GM18526 (cell line): ENCODE results near the gene SNCG.

Experiments
- POLR2A ChIP-seq: IDR thresholded peaks from 3 replicates; pipeline ENCODE4 v1.6.1; 2011; ENCODE audit not compliant: insufficient read length; ENCODE audit errors: extremely low read depth

The SNCG gene

GRCh38 chr10:86981716-86982115 is 23.3 kb downstream of the SNCG start:
- no peak for TF ChIP-seq POLR2A

DNA sequence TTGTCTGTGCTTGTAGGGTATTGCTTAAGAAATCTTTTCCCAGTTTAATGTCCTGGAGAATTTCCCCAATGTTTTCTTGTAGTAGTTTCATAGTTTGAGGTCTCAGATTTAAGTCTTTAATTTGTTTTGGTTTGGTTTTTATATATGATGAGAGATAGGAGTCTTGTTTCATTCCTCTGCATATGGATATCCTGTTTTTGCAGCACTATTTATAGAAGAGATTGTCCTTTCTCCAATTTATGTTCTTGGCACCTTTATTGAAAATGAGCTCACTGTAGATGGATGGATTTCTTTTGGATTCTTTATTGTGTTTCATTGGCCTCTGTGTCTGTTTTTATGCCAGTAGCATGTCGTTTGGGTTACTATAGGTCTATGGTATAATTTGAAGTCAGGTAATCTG is 30.1 kb downstream of the SNCG start:
- no peak for TF ChIP-seq POLR2A

DNA sequence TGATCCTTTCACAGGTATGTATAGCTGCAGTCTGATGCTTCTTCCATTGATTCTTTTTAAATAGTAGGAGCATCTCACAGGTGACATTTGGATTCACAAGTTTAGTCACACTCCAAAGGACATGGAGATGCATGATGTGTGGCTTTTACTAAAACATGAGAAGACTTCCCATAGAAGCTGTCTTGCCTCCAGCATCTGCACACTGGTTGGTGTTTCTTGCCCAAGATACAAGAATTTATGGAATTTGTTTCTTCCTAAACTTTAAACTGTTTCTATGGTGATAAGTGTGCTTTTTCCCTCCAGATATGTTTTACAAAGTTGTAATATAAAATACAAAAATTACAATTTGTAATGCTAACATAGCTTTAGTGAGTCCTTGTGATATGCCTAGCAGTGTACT is 34.1 kb downstream of the SNCG start:
- TF ChIP-seq POLR2A = no peak

- TF ChIP-seq POLR2A = no peak
Measured at GRCh38 chr10:86992929-86993328, 34.5 kb downstream of the SNCG start.

DNA sequence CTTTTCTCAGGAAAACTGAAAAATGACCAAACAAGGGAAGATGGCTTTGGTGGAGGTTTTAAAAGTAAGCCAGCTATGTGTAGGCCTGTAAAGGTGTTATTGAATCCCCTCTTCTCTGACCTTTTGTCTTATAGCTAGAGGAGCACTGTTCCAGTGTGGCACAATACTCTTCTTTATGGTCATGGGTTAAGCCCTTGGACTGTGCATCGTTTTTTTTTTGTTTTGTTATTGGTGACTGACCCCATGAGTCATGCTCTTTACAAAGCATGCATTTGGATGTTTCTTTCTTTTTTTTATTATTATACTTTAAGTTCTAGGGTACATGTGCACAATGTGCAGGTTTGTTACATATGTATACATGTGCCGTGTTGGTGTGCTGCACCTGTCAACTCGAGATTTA is 42.1 kb downstream of the SNCG start:
- TF ChIP-seq POLR2A = no peak
